Mammary epithelial cell (primary cell): ENCODE data around the gene EXOC4.

Source experiments
- EZH2 ChIP-seq: IDR thresholded peaks from 2 replicates; pipeline ENCODE4 v1.6.1; 2012; ENCODE audit warnings: low read length, inconsistent platforms, borderline replicate concordance
- TF ChIP-seq, protein P1 (sequence below), 2 donors: IDR thresholded peaks in 1 of 2; conservative IDR thresholded peaks in 1 of 2; 2 replicates each; pipeline ENCODE4 v1.5.1; 2011 to 2012; ENCODE audit warnings: inconsistent platforms in 2 of 2, low read length in 2 of 2, mild to moderate bottlenecking in 2 of 2, control low read depth in 1 of 2, low read depth in 1 of 2; ENCODE audit not compliant: insufficient read depth in 1 of 2; ENCODE audit errors: extremely low read depth in 1 of 2

DNA sequence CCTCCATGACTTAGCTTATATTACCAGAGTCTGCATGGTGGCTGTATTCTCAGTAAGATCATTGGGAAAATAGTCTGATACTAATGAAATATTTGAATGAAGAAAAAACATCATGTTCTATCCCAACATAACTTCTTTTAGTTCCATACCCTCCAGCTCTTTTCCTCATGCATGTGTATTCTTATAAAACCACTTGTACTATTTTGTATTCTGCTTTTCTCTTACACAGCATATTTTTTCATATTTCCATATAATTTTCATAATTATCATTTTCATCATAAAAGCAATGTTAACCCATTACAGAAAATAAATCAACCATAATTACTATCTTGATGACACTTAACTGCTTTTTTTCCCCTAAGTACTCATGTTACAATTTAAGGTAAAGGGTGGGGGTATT is 503.0 kb downstream of the EXOC4 start:
- TF ChIP-seq, protein P1, sequence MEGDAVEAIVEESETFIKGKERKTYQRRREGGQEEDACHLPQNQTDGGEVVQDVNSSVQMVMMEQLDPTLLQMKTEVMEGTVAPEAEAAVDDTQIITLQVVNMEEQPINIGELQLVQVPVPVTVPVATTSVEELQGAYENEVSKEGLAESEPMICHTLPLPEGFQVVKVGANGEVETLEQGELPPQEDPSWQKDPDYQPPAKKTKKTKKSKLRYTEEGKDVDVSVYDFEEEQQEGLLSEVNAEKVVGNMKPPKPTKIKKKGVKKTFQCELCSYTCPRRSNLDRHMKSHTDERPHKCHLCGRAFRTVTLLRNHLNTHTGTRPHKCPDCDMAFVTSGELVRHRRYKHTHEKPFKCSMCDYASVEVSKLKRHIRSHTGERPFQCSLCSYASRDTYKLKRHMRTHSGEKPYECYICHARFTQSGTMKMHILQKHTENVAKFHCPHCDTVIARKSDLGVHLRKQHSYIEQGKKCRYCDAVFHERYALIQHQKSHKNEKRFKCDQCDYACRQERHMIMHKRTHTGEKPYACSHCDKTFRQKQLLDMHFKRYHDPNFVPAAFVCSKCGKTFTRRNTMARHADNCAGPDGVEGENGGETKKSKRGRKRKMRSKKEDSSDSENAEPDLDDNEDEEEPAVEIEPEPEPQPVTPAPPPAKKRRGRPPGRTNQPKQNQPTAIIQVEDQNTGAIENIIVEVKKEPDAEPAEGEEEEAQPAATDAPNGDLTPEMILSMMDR (conservative IDR thresholded peaks at IDR 0.05 in 1 of 2, IDR thresholded peaks at IDR 0.05 in 1 of 2; ENCODE audit: extremely low read depth in 1 of 2, insufficient read depth in 1 of 2, low read depth in 1 of 2, low read length in 2 of 2) = no peak
- TF ChIP-seq EZH2 = no peak
